GM12892 (cell line): ENCODE data around the gene ZNF536.
"Not testable (repeated sequence)": the region's sequence is repeated elsewhere in the genome, so short reads cannot be mapped to it uniquely, and the experiment has no call there.

Experiments
- DNase-seq: peaks from one replicate; pipeline ENCODE4 v3.0.0; 2011; ENCODE audit not compliant: insufficient read length
- FAIRE-seq: peaks from 2 replicates; lab custom pipeline; 2011; peaks lifted over from hg19 to GRCh38; lab: Jason Lieb, UNC
- POLR2A ChIP-seq: IDR thresholded peaks from 2 replicates; pipeline ENCODE4 v1.6.1; 2011; ENCODE audit warnings: low read depth, low read length, control low read depth
- POLR2AphosphoS5 ChIP-seq: IDR thresholded peaks from 2 replicates; pipeline ENCODE4 v1.6.1; 2011; ENCODE audit warnings: low read depth, low read length, control low read depth
- TAF1 ChIP-seq: IDR thresholded peaks from 2 replicates; pipeline ENCODE4 v1.6.1; 2011; ENCODE audit warnings: low read depth, mild to moderate bottlenecking, control low read depth, low read length, borderline replicate concordance

ZNF536 gene

GRCh38 chr19:30393046-30393445 is 20.9 kb downstream of the ZNF536 start:
- TF ChIP-seq POLR2A (no peak), POLR2AphosphoS5 (no peak), TAF1 (no peak)
- FAIRE-seq (no peak), DNase-seq (no peak)

GRCh38 chr19:30393729-30394480 is 21.7 kb downstream of the ZNF536 start:
- DNase-seq (no peak), FAIRE-seq (no peak)
- TF ChIP-seq POLR2A (no peak), POLR2AphosphoS5 (no peak), TAF1 (no peak)

GRCh38 chr19:30394481-30395151 is 22.4 kb downstream of the ZNF536 start:
- no peak for FAIRE-seq
- no peak for TF ChIP-seq POLR2AphosphoS5
- no peak for TF ChIP-seq POLR2A
- TF ChIP-seq TAF1: no peak
- DNase-seq: no peak

GRCh38 chr19:30395283-30395682 is 23.1 kb downstream of the ZNF536 start:
- no peak for TF ChIP-seq POLR2AphosphoS5
- TF ChIP-seq TAF1: no peak
- TF ChIP-seq POLR2A: no peak
- FAIRE-seq (no peak), DNase-seq (no peak)

- DNase-seq, FAIRE-seq: not testable (repeated sequence)
These were observed 26.4 kb downstream of the ZNF536 start for GRCh38 chr19:30398539-30398938.

- FAIRE-seq: no peak
- DNase-seq: no peak
- TF ChIP-seq POLR2AphosphoS5 (no peak), POLR2A (no peak), TAF1 (no peak)
These were observed 29.8 kb downstream of the ZNF536 start for GRCh38 chr19:30401956-30402355.

- DNase-seq (no peak), FAIRE-seq (no peak)
- TF ChIP-seq POLR2AphosphoS5 (no peak), POLR2A (no peak), TAF1 (no peak)
These were observed 30.4 kb downstream of the ZNF536 start for GRCh38 chr19:30402436-30403202.

GRCh38 chr19:30403203-30403985 is 31.2 kb downstream of the ZNF536 start:
- TF ChIP-seq TAF1: no peak
- TF ChIP-seq POLR2AphosphoS5: no peak
- TF ChIP-seq POLR2A: no peak
- FAIRE-seq (no peak), DNase-seq (no peak)

- TF ChIP-seq POLR2AphosphoS5: no peak
- TF ChIP-seq TAF1: no peak
- no peak for TF ChIP-seq POLR2A
- no peak for DNase-seq
- FAIRE-seq: no peak
These were observed 34.3 kb downstream of the ZNF536 start for GRCh38 chr19:30406220-30407067.

- no peak for TF ChIP-seq POLR2AphosphoS5
- TF ChIP-seq TAF1: no peak
- no peak for TF ChIP-seq POLR2A
- FAIRE-seq (no peak), DNase-seq (no peak)
These were observed 35.0 kb downstream of the ZNF536 start for GRCh38 chr19:30407068-30407709.
